GM10266 (cell line): Measurements from ENCODE around the gene FOXI1.

Source experiments
- DNase-seq: peaks from one replicate; pipeline ENCODE4 v3.0.0; 2012; ENCODE audit errors: extremely low spot score
- TF ChIP-seq, protein P1 (sequence below): IDR thresholded peaks from 2 replicates; pipeline ENCODE4 v1.5.1; 2012; ENCODE audit warnings: mild to moderate bottlenecking, low read depth; ENCODE audit not compliant: control insufficient read depth, insufficient read depth; ENCODE audit errors: missing control alignments

Gene FOXI1

DNA sequence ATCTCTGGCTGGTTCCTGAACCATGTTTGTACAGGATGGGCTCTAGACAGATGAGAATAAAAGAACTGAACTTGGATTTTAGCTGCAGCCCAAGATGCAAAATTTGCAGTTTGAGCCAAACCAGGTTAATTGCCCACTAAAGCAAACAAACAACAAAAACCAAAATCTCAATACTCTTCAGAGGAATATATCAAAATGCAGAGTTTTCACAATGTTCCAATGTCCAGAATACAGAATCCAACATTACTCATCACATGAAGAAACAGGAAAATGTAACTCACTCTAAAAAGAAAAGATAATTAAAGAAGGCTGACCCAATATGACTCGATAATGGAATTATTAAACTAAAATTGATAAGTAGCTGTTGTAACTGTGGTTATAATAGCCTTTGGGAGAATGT lies 20.4 kb downstream of the FOXI1 start:
- DNase-seq = no peak
- TF ChIP-seq, protein P1, sequence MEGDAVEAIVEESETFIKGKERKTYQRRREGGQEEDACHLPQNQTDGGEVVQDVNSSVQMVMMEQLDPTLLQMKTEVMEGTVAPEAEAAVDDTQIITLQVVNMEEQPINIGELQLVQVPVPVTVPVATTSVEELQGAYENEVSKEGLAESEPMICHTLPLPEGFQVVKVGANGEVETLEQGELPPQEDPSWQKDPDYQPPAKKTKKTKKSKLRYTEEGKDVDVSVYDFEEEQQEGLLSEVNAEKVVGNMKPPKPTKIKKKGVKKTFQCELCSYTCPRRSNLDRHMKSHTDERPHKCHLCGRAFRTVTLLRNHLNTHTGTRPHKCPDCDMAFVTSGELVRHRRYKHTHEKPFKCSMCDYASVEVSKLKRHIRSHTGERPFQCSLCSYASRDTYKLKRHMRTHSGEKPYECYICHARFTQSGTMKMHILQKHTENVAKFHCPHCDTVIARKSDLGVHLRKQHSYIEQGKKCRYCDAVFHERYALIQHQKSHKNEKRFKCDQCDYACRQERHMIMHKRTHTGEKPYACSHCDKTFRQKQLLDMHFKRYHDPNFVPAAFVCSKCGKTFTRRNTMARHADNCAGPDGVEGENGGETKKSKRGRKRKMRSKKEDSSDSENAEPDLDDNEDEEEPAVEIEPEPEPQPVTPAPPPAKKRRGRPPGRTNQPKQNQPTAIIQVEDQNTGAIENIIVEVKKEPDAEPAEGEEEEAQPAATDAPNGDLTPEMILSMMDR = no peak

DNA sequence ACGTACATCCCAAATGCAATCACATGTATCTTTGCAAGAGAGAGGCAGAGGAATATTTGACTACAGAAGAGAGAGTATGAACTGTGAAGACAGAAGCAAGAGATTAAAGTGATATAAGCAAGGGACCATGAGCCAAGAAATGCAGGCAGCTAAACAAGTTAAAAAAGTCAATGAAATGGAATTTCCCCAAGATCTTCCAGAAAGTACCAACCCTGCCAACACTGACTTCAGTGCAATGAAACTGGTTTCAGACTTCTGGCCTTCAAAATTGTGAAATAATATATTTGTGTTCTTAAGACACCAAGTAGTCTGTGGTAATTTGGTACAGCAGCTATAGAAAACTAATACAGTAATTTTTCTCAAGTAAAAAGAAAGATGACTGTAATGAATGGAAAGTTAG lies 20.9 kb downstream of the FOXI1 start:
- no peak for DNase-seq
- TF ChIP-seq, protein P1 = no peak

DNA sequence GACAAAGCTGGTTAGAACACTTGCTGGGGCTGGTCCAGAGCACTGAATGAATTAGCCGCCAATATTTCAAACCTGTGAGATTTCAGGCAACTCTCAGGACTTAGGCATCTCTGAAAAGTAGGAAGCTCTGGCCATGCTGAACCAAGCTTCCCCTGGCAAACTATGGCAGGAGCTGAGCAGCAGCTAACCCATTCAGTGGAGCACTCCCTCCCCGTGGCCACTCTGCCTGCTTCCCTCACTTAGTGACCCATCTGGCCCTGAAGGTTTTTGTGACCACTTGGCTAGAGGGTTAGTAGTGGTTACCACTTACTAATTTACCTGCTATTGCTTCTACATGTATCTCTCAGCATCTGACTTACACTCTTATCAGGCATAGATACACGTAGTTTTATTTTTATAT lies 25.5 kb downstream of the FOXI1 start:
- TF ChIP-seq, protein P1 = no peak
- DNase-seq = no peak

DNA sequence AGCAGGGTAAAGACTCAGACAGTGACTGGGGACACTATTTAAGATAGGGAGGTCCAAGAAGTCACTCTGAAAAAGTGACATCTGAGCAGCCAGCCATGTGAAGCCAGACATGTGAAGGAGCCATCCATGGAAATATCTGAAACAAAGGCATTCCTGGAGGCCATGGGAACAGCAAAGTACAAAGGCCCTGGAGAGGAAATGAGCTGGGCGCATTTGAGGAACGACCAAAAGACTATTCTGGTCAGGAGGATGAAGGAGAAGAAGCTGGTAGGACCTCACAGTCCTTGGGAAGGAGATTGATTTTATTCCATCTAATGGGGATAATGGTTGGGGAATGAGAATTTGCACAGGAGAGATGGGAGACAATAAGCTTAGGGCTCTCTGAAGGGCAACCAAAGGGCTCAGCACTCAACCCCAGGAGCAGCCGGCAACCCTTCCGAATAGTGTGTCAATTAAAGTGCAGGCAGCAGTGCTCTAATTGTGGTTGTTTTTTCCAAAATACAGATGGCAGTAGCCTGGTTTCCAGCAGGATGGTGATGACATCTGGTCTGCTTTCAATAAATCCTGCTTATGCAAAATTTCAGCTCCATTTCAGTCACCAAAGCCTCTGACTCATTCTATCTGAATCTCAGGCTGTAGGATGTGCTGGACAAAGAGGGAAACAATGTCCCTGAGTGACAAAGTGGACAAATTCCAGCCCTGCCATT lies 26.7 kb downstream of the FOXI1 start:
- DNase-seq = no peak
- TF ChIP-seq, protein P1 = no peak

DNA sequence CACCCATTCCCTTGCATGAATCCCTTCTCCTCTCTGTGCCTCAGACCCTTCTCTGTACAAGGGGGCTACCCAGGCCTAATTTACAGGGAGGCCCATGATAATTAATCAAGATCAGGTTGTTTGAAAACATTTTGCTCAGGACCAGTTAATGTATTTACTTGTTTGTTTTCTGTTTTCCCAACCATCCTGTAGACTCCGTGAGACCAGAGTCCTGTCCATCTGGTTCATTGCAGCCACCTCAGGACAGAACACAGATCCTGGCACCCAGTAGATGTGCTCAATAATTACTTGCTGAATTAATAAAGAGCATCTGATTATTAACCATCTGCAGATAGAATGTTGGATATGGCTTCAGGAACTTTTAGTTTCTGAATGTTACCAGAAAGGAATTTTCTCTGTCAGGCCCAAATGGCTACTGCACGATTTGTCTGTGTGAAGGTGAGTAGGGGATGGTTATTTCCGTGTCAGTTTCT lies 27.3 kb downstream of the FOXI1 start:
- DNase-seq = no peak
- TF ChIP-seq, protein P1 = no peak

DNA sequence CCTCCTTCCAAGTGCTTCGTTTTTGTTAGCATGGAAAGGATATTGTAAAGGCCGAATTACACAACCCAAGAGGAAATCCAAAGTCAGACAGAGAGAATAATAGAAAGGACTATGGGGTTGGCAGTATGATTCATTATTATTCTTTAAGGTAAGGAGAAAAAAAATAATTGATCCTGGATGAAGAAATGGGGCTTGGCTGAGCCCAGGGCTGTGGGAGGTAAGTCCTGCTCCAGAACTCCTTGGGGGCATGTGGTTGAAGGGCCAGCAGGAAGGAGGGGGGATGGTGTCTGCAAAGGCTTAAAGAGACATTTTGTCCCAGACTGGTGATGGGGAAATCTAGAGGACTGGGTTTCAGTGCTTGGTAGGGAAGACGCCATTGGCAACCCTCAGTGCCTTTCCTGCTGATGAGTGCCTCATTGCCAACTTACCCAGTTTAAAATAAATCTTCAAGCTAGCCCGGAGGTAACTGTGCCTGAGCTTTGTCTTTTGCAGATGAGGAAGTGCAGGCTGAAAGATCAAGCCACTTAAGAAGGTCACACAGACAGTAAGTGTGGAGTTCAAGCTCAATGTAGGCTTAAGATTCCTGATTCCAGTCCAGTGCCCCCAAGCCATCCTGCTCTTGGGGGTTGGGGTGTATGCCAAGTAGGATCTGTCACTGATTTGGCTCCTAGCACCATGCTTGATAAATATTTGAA lies 30.2 kb downstream of the FOXI1 start:
- TF ChIP-seq, protein P1 = no peak
- no peak for DNase-seq

DNA sequence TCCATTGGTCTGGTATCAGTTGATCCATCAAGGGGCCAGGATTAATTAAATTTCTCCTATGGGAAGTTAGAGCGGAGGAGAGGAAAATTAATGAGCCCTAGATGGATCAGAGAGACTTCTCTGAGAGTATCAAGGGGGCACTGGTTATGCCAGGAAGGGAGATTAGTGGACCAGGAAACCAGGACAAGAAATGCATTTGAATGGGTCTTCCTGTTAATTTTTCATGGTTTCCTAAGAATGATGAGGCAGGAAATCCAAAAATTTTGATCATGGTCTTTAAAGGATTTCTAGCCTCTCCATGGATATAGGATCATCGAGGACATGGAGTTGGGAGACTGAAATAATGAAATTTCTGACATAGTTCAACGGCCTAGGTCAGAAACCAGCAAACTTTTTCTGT lies 30.8 kb downstream of the FOXI1 start:
- TF ChIP-seq, protein P1 = no peak
- no peak for DNase-seq
